K562 (cell line): Measurements from ENCODE around the gene ZC3H10. TPM values are rescaled to one million over a fixed set of nuclear protein-coding genes. Genes with fewer than 3 reads are reported as not detected.

Experiments
- ATF3 ChIP-seq, 2 experiments: fragments of 450-650 bp in 1 of 2; sonication (generic) in 1 of 2; formaldehyde crosslinking in 1 of 2; IDR thresholded peaks in 1 of 2; conservative IDR thresholded peaks in 1 of 2; 2 replicates each; pipeline versions ENCODE4 v1.6.1 to v1.8.1; 2016 to 2023; ENCODE audit warnings: mild to moderate bottlenecking in 2 of 2, moderate library complexity in 2 of 2, inconsistent platforms in 1 of 2, missing genetic modification reagents in 1 of 2
- CBX8 ChIP-seq: fragments of 200-600 bp; sonication (generic); IDR thresholded peaks from 2 replicates; pipeline ENCODE4 v1.6.1; 2012; ENCODE audit warnings: borderline replicate concordance, mixed run types, low read depth, mild to moderate bottlenecking, moderate library complexity, mixed read lengths, low read length, control low read depth, inconsistent platforms; ENCODE audit not compliant: poor library complexity, severe bottlenecking; ENCODE audit errors: extremely low read depth
- CREB1 ChIP-seq, 2 experiments: sonication (generic) in 1 of 2; formaldehyde crosslinking in 1 of 2; IDR thresholded peaks; 2 replicates each; pipeline versions ENCODE4 v1.6.1 to v1.8.0; 2012 to 2022; ENCODE audit warnings: inconsistent platforms in 1 of 2, mild to moderate bottlenecking in 1 of 2, missing genetic modification reagents in 1 of 2, moderate library complexity in 1 of 2
- CREB5 ChIP-seq: fragments of 250-450 bp; sonication (Bioruptor Pico); IDR thresholded peaks from 2 replicates; pipeline ENCODE4 v1.5.0; 2020; ENCODE audit warnings: mild to moderate bottlenecking
- CREBBP ChIP-seq: IDR thresholded peaks from one replicate; pipeline ENCODE4 v1.6.1; 2012; ENCODE audit warnings: low read depth, mild to moderate bottlenecking, control low read depth, inconsistent platforms, low read length
- DPF2 ChIP-seq: fragments of 450-650 bp; IDR thresholded peaks from 2 replicates; pipeline ENCODE4 v1.6.1; 2016
- ELF4 ChIP-seq: fragments of 450-650 bp; formaldehyde crosslinking; IDR thresholded peaks from 2 replicates; pipeline ENCODE4 v1.4.0; 2022; ENCODE audit warnings: missing genetic modification characterization
- FOXA1 ChIP-seq: fragments of 450-650 bp; IDR thresholded peaks from 2 replicates; pipeline ENCODE4 v1.6.1; 2016; ENCODE audit warnings: mild to moderate bottlenecking, borderline replicate concordance
- GTF2A2 ChIP-seq: IDR thresholded peaks from 2 replicates; pipeline ENCODE4 v1.6.1; 2016; ENCODE audit warnings: mild to moderate bottlenecking, missing genetic modification characterization, missing compliant biosample characterization
- KDM4B ChIP-seq, 2 experiments: fragments of 450-650 bp in 1 of 2; sonication (generic) in 1 of 2; IDR thresholded peaks; 2 replicates each; pipeline ENCODE4 v1.6.1; 2016 to 2017; ENCODE audit warnings: borderline replicate concordance in 2 of 2, antibody characterized with exemption in 1 of 2, low read depth in 1 of 2, mild to moderate bottlenecking in 1 of 2
- MEF2A ChIP-seq: IDR thresholded peaks from 2 replicates; pipeline ENCODE4 v1.6.1; 2011; ENCODE audit warnings: low read depth, mild to moderate bottlenecking, low read length, moderate library complexity; ENCODE audit not compliant: control insufficient read depth
- PHB2 ChIP-seq: fragments of 450-650 bp; IDR thresholded peaks from 2 replicates; pipeline ENCODE4 v1.6.1; 2017; ENCODE audit warnings: low read depth
- POLR2AphosphoS5 ChIP-seq: IDR thresholded peaks from 2 replicates; pipeline ENCODE4 v1.6.1; 2011; ENCODE audit warnings: mild to moderate bottlenecking, low read depth, low read length, moderate library complexity; ENCODE audit not compliant: control insufficient read depth, insufficient read depth
- TEAD1 ChIP-seq, 2 experiments: fragments of 450-650 bp in 1 of 2; sonication (generic) in 1 of 2; formaldehyde crosslinking; IDR thresholded peaks; 2 replicates each; pipeline versions ENCODE4 v1.4.0 to v1.8.0; 2020 to 2022; ENCODE audit warnings: mild to moderate bottlenecking in 2 of 2, missing genetic modification reagents in 1 of 2
- XRCC5 ChIP-seq: fragments of 200-400 bp; formaldehyde crosslinking; IDR thresholded peaks from 2 replicates; pipeline ENCODE4 v1.6.1; 2017; ENCODE audit warnings: low read depth, mild to moderate bottlenecking, low read length
- ZBTB49 ChIP-seq: sonication (generic); formaldehyde crosslinking; IDR thresholded peaks from 2 replicates; pipeline ENCODE4 v1.8.0; 2022; ENCODE audit warnings: missing genetic modification reagents, mild to moderate bottlenecking, borderline replicate concordance
- ZFP91 ChIP-seq: sonication (generic); formaldehyde crosslinking; IDR thresholded peaks from 2 replicates; pipeline ENCODE4 v1.8.0; 2022; ENCODE audit warnings: mild to moderate bottlenecking, missing genetic modification reagents
- ZNF121 ChIP-seq: sonication (generic); formaldehyde crosslinking; conservative IDR thresholded peaks from 2 replicates; pipeline ENCODE4 v1.8.0; 2022; ENCODE audit warnings: missing genetic modification reagents
- ZNF134 ChIP-seq: fragments of 250-450 bp; sonication (Bioruptor Pico); conservative IDR thresholded peaks from 2 replicates; pipeline ENCODE4 v1.4.0; 2020
- ZNF589 ChIP-seq: fragments of 200-800 bp; sonication (Bioruptor generic); IDR thresholded peaks from 2 replicates; pipeline ENCODE4 v1.6.1; 2016; ENCODE audit warnings: low read depth, missing genetic modification characterization, missing compliant biosample characterization
- ZNF717 ChIP-seq: fragments of 250-450 bp; sonication (Bioruptor Pico); IDR thresholded peaks from 2 replicates; pipeline ENCODE4 v1.5.0; 2021
- polyA plus RNA-seq, 8 experiments: library from polyadenylated mRNA; depleted of rRNA in 4 of 8; stranded (reverse) in 5 of 8; unstranded in 3 of 8; fragments of >200 nt; fragmentation: Nextera tagmentation in 2 of 8; fragmentation: Illumina TruSeq in 1 of 8; extraction: Ambion mirVana in 2 of 8; extraction: Trizol in 1 of 8; gene quantifications; 2 replicates each; pipeline versions ENCODE4 v1.2.1 to v1.2.3, GENCODE V29; 2011 to 2014; ENCODE audit warnings: inconsistent platforms in 1 of 8, missing spikeins in 1 of 8
- total RNA-seq, 7 experiments: library from RNA; depleted of rRNA in 6 of 7; stranded (reverse); fragments of >200 nt in 6 of 7; fragmentation: Illumina TruSeq in 2 of 7; extraction: Trizol in 2 of 7; gene quantifications; 2 replicates each; pipeline versions ENCODE4 v1.2.1 to v1.2.3, GENCODE V29; 2011 to 2021; ENCODE audit warnings: low replicate concordance in 1 of 7

The ZC3H10 gene
- total and polyA plus RNA-seq, 9 of the 15 experiments (the other 6 are each of a cell fraction or from before 2014, with no cell fraction given), result 0.31 to 4.1 (median 1.6) TPM

- TF ChIP-seq ZNF134 (CRISPR knock-in tag), result no peak
- TF ChIP-seq ZNF121 (CRISPR knock-in tag), result no peak
- no peak for TF ChIP-seq KDM4B (IDR thresholded peaks at IDR 0.05; ENCODE audit: borderline replicate concordance in 2 of 2, low read depth in 1 of 2)
- no peak for TF ChIP-seq ELF4 (CRISPR knock-in tag)
- TF ChIP-seq PHB2, result no peak
- no peak for TF ChIP-seq GTF2A2 (tag)
- TF ChIP-seq ZFP91 (CRISPR knock-in tag), result no peak
- TF ChIP-seq ZBTB49, result no peak
- no peak for TF ChIP-seq CBX8
- no peak for TF ChIP-seq ZNF589 (CRISPR knock-in tag)
- TF ChIP-seq CREBBP, result no peak
- 0 out of 2 replicates have a peak, but pooled peaks have one; percentile 28 for TF ChIP-seq DPF2
- no peak for TF ChIP-seq MEF2A
- no peak for TF ChIP-seq FOXA1
- no peak for TF ChIP-seq ZNF717 (CRISPR knock-in tag)
- no peak for TF ChIP-seq CREB5 (CRISPR knock-in tag)
- peak in 1 of 2 experiments; percentile 23; a peak in 1 of 4 replicates for TF ChIP-seq TEAD1 (CRISPR knock-in tag; IDR thresholded peaks at IDR 0.05)
- TF ChIP-seq ATF3 (IDR thresholded peaks at IDR 0.05), result no peak
- TF ChIP-seq ATF3 (CRISPR knock-in tag; conservative IDR thresholded peaks at IDR 0.05), result no peak
- TF ChIP-seq POLR2AphosphoS5, result peak; percentile 78
- no peak for TF ChIP-seq XRCC5
- no peak for TF ChIP-seq CREB1 (IDR thresholded peaks at IDR 0.05)
- TF ChIP-seq CREB1 (CRISPR knock-in tag; IDR thresholded peaks at IDR 0.05), result no peak
Observed at GRCh38 chr12:56129206-56129941, 11.3 kb downstream of the ZC3H10 start (continued).
